Measurements from ENCODE around the gene CCDC167. TPM values are rescaled to one million over a fixed set of nuclear protein-coding genes. Genes with fewer than 3 reads are reported as not detected.

Gene CCDC167
- total RNA-seq, 1 donor from 2014 or later, result 16.2 TPM

- no peak overlapping the region for H3K4me3 ChIP-seq (ENCODE audit: low read length in 3 of 3)
- H3K27ac ChIP-seq (ENCODE audit: low read depth, low read length), result no peak overlapping the region
- no peaks in the 10 kb centered on the region for H3K4me1 ChIP-seq (ENCODE audit: control insufficient read depth in 3 of 3, insufficient read depth in 3 of 3, low read length in 3 of 3)
- H3K36me3 ChIP-seq (ENCODE audit: control insufficient read depth in 3 of 3, insufficient read depth in 3 of 3, low read length in 3 of 3), result no peaks in the 10 kb centered on the region
- peaks cover 0 to 3% (median 0%) of the 10 kb centered on the region in 3 donors for H3K9me3 ChIP-seq (ENCODE audit: control insufficient read depth in 3 of 3, low read length in 3 of 3)
- H3K9ac ChIP-seq (ENCODE audit: low read depth in 1 of 3, low read length in 3 of 3), result no peak overlapping the region
- H3K27me3 ChIP-seq (ENCODE audit: control insufficient read depth in 3 of 3, insufficient read depth in 3 of 3, low read length in 3 of 3), result peaks cover 9 to 27% (median 23%) of the 10 kb centered on the region in 3 donors
Measured at GRCh38 chr6:37521674-37522073, 22.0 kb upstream of the CCDC167 start.

- Histone ChIP-seq H3K9ac (ENCODE audit: low read depth in 1 of 3, low read length in 3 of 3) (no peak overlapping the region), H3K36me3 (ENCODE audit: control insufficient read depth in 3 of 3, insufficient read depth in 3 of 3, low read length in 3 of 3) (no peaks in the 10 kb centered on the region), H3K9me3 (ENCODE audit: control insufficient read depth in 3 of 3, low read length in 3 of 3) (peaks cover 0 to 3% (median 0%) of the 10 kb centered on the region in 3 donors), H3K27ac (ENCODE audit: low read depth, low read length) (no peak overlapping the region), H3K27me3 (ENCODE audit: control insufficient read depth in 3 of 3, insufficient read depth in 3 of 3, low read length in 3 of 3) (peaks cover 9 to 25% (median 23%) of the 10 kb centered on the region in 3 donors), H3K4me3 (ENCODE audit: low read length in 3 of 3) (no peak overlapping the region), H3K4me1 (ENCODE audit: control insufficient read depth in 3 of 3, insufficient read depth in 3 of 3, low read length in 3 of 3) (peaks cover 0 to under 1% (median 0%) of the 10 kb centered on the region in 3 donors)
Measured at GRCh38 chr6:37520926-37521325, 21.2 kb upstream of the CCDC167 start.

GRCh38 chr6:37519461-37519860 is 19.8 kb upstream of the CCDC167 start:
- H3K27me3 ChIP-seq (ENCODE audit: control insufficient read depth in 3 of 3, insufficient read depth in 3 of 3, low read length in 3 of 3), result peaks cover 12 to 30% (median 30%) of the 10 kb centered on the region in 3 donors
- H3K4me1 ChIP-seq (ENCODE audit: control insufficient read depth in 3 of 3, insufficient read depth in 3 of 3, low read length in 3 of 3), result peaks cover 0 to 4% (median 4%) of the 10 kb centered on the region in 3 donors
- no peak overlapping the region for H3K4me3 ChIP-seq (ENCODE audit: low read length in 3 of 3)
- no peak overlapping the region for H3K27ac ChIP-seq (ENCODE audit: low read depth, low read length)
- no peaks in the 10 kb centered on the region for H3K36me3 ChIP-seq (ENCODE audit: control insufficient read depth in 3 of 3, insufficient read depth in 3 of 3, low read length in 3 of 3)
- peaks cover 0 to 3% (median 0%) of the 10 kb centered on the region in 3 donors for H3K9me3 ChIP-seq (ENCODE audit: control insufficient read depth in 3 of 3, low read length in 3 of 3)
- H3K9ac ChIP-seq (ENCODE audit: low read depth in 1 of 3, low read length in 3 of 3), result no peak overlapping the region

- Histone ChIP-seq H3K4me3 (ENCODE audit: low read length in 3 of 3) (no peak overlapping the region), H3K27ac (ENCODE audit: low read depth, low read length) (no peak overlapping the region), H3K9me3 (ENCODE audit: control insufficient read depth in 3 of 3, low read length in 3 of 3) (peaks cover 0 to 3% (median 0%) of the 10 kb centered on the region in 3 donors), H3K36me3 (ENCODE audit: control insufficient read depth in 3 of 3, insufficient read depth in 3 of 3, low read length in 3 of 3) (no peaks in the 10 kb centered on the region), H3K27me3 (ENCODE audit: control insufficient read depth in 3 of 3, insufficient read depth in 3 of 3, low read length in 3 of 3) (peaks cover 19 to 41% (median 41%) of the 10 kb centered on the region in 3 donors), H3K9ac (ENCODE audit: low read depth in 1 of 3, low read length in 3 of 3) (no peak overlapping the region), H3K4me1 (ENCODE audit: control insufficient read depth in 3 of 3, insufficient read depth in 3 of 3, low read length in 3 of 3) (peaks cover 0 to 4% (median 4%) of the 10 kb centered on the region in 3 donors)
Measured at GRCh38 chr6:37518116-37518515, 18.4 kb upstream of the CCDC167 start.

- Histone ChIP-seq H3K4me1 (ENCODE audit: control insufficient read depth in 3 of 3, insufficient read depth in 3 of 3, low read length in 3 of 3) (peaks cover 0 to 4% (median 4%) of the 10 kb centered on the region in 3 donors), H3K9ac (ENCODE audit: low read depth in 1 of 3, low read length in 3 of 3) (no peak overlapping the region), H3K36me3 (ENCODE audit: control insufficient read depth in 3 of 3, insufficient read depth in 3 of 3, low read length in 3 of 3) (no peaks in the 10 kb centered on the region), H3K4me3 (ENCODE audit: low read length in 3 of 3) (no peak overlapping the region), H3K9me3 (ENCODE audit: control insufficient read depth in 3 of 3, low read length in 3 of 3) (peaks cover 0 to 3% (median 0%) of the 10 kb centered on the region in 3 donors), H3K27me3 (ENCODE audit: control insufficient read depth in 3 of 3, insufficient read depth in 3 of 3, low read length in 3 of 3) (peaks cover 22 to 43% (median 41%) of the 10 kb centered on the region in 3 donors), H3K27ac (ENCODE audit: low read depth, low read length) (no peak overlapping the region)
Measured at GRCh38 chr6:37517411-37517812, 17.7 kb upstream of the CCDC167 start.

- peaks cover 25 to 46% (median 45%) of the 10 kb centered on the region in 3 donors for H3K27me3 ChIP-seq (ENCODE audit: control insufficient read depth in 3 of 3, insufficient read depth in 3 of 3, low read length in 3 of 3)
- no peak overlapping the region for H3K4me3 ChIP-seq (ENCODE audit: low read length in 3 of 3)
Measured at GRCh38 chr6:37516920-37517405, 17.3 kb upstream of the CCDC167 start.

GRCh38 chr6:37516076-37516919 is 16.6 kb upstream of the CCDC167 start:
- peaks cover 0 to 3% (median 0%) of the 10 kb centered on the region in 3 donors for H3K9me3 ChIP-seq (ENCODE audit: control insufficient read depth in 3 of 3, low read length in 3 of 3)
- no peak overlapping the region for H3K4me3 ChIP-seq (ENCODE audit: low read length in 3 of 3)
- H3K9ac ChIP-seq (ENCODE audit: low read depth in 1 of 3, low read length in 3 of 3), result no peak overlapping the region
- peaks cover 0 to 4% (median 4%) of the 10 kb centered on the region in 3 donors for H3K4me1 ChIP-seq (ENCODE audit: control insufficient read depth in 3 of 3, insufficient read depth in 3 of 3, low read length in 3 of 3)
- no peak overlapping the region for H3K27ac ChIP-seq (ENCODE audit: low read depth, low read length)
- peaks cover 23 to 47% (median 46%) of the 10 kb centered on the region in 3 donors for H3K27me3 ChIP-seq (ENCODE audit: control insufficient read depth in 3 of 3, insufficient read depth in 3 of 3, low read length in 3 of 3)
- H3K36me3 ChIP-seq (ENCODE audit: control insufficient read depth in 3 of 3, insufficient read depth in 3 of 3, low read length in 3 of 3), result no peaks in the 10 kb centered on the region

More at GRCh38 chr6:37516920-37517405, 17.3 kb upstream of the CCDC167 start:
- no peaks in the 10 kb centered on the region for H3K36me3 ChIP-seq (ENCODE audit: control insufficient read depth in 3 of 3, insufficient read depth in 3 of 3, low read length in 3 of 3)
- H3K27ac ChIP-seq (ENCODE audit: low read depth, low read length), result no peak overlapping the region
- H3K9ac ChIP-seq (ENCODE audit: low read depth in 1 of 3, low read length in 3 of 3), result no peak overlapping the region
- H3K4me1 ChIP-seq (ENCODE audit: control insufficient read depth in 3 of 3, insufficient read depth in 3 of 3, low read length in 3 of 3), result peaks cover 0 to 4% (median 4%) of the 10 kb centered on the region in 3 donors
- peaks cover 0 to 3% (median 0%) of the 10 kb centered on the region in 3 donors for H3K9me3 ChIP-seq (ENCODE audit: control insufficient read depth in 3 of 3, low read length in 3 of 3)

- peaks cover 0 to 3% (median 0%) of the 10 kb centered on the region in 3 donors for H3K9me3 ChIP-seq (ENCODE audit: control insufficient read depth in 3 of 3, low read length in 3 of 3)
- peaks cover 23 to 48% (median 43%) of the 10 kb centered on the region in 3 donors for H3K27me3 ChIP-seq (ENCODE audit: control insufficient read depth in 3 of 3, insufficient read depth in 3 of 3, low read length in 3 of 3)
- H3K9ac ChIP-seq (ENCODE audit: low read depth in 1 of 3, low read length in 3 of 3), result no peak overlapping the region
- no peaks in the 10 kb centered on the region for H3K36me3 ChIP-seq (ENCODE audit: control insufficient read depth in 3 of 3, insufficient read depth in 3 of 3, low read length in 3 of 3)
- no peak overlapping the region for H3K27ac ChIP-seq (ENCODE audit: low read depth, low read length)
- peaks cover 0 to 4% (median 4%) of the 10 kb centered on the region in 3 donors for H3K4me1 ChIP-seq (ENCODE audit: control insufficient read depth in 3 of 3, insufficient read depth in 3 of 3, low read length in 3 of 3)
- H3K4me3 ChIP-seq (ENCODE audit: low read length in 3 of 3), result no peak overlapping the region
Measured at GRCh38 chr6:37515712-37516075, 16.0 kb upstream of the CCDC167 start.

GRCh38 chr6:37514837-37515236 is 15.1 kb upstream of the CCDC167 start:
- Histone ChIP-seq H3K27ac (ENCODE audit: low read depth, low read length) (no peak overlapping the region), H3K36me3 (ENCODE audit: control insufficient read depth in 3 of 3, insufficient read depth in 3 of 3, low read length in 3 of 3) (no peaks in the 10 kb centered on the region), H3K4me3 (ENCODE audit: low read length in 3 of 3) (no peak overlapping the region), H3K27me3 (ENCODE audit: control insufficient read depth in 3 of 3, insufficient read depth in 3 of 3, low read length in 3 of 3) (peaks cover 23 to 48% (median 41%) of the 10 kb centered on the region in 3 donors), H3K9ac (ENCODE audit: low read depth in 1 of 3, low read length in 3 of 3) (no peak overlapping the region), H3K4me1 (ENCODE audit: control insufficient read depth in 3 of 3, insufficient read depth in 3 of 3, low read length in 3 of 3) (peaks cover 0 to 4% (median 4%) of the 10 kb centered on the region in 3 donors), H3K9me3 (ENCODE audit: control insufficient read depth in 3 of 3, low read length in 3 of 3) (peaks cover 0 to 3% (median 0%) of the 10 kb centered on the region in 3 donors)

GRCh38 chr6:37514321-37514771 is 14.7 kb upstream of the CCDC167 start:
- H3K36me3 ChIP-seq (ENCODE audit: control insufficient read depth in 3 of 3, insufficient read depth in 3 of 3, low read length in 3 of 3), result no peaks in the 10 kb centered on the region
- no peak overlapping the region for H3K9ac ChIP-seq (ENCODE audit: low read depth in 1 of 3, low read length in 3 of 3)
- peaks cover 0 to 3% (median 0%) of the 10 kb centered on the region in 3 donors for H3K9me3 ChIP-seq (ENCODE audit: control insufficient read depth in 3 of 3, low read length in 3 of 3)
- no peak overlapping the region for H3K4me3 ChIP-seq (ENCODE audit: low read length in 3 of 3)
- H3K4me1 ChIP-seq (ENCODE audit: control insufficient read depth in 3 of 3, insufficient read depth in 3 of 3, low read length in 3 of 3), result peaks cover 0 to 4% (median 4%) of the 10 kb centered on the region in 3 donors
- no peak overlapping the region for H3K27ac ChIP-seq (ENCODE audit: low read depth, low read length)
- H3K27me3 ChIP-seq (ENCODE audit: control insufficient read depth in 3 of 3, insufficient read depth in 3 of 3, low read length in 3 of 3), result peaks cover 23 to 48% (median 41%) of the 10 kb centered on the region in 3 donors

Data from skeletal muscle tissue (tissue), 4 donors.